22Rv1 (cell line): ENCODE measurements around the gene GRIK4.

Experiments
- CTCF ChIP-seq: fragments of 450-650 bp; IDR thresholded peaks from 2 replicates; pipeline ENCODE4 v1.5.1; 2017; ENCODE audit warnings: mild to moderate bottlenecking
- ZFX ChIP-seq: fragments of 450-650 bp; IDR thresholded peaks from 2 replicates; pipeline ENCODE4 v1.6.1; 2017; ENCODE audit warnings: antibody characterized with exemption, borderline replicate concordance

GRCh38 chr11:120786206-120786735, 274.7 kb downstream of the GRIK4 start:
- TF ChIP-seq CTCF = no peak
- TF ChIP-seq ZFX = no peak
